OCI-M1 (cell line): ENCODE results near the gene EFHB.
"Not testable (repeated sequence)": the region's sequence is repeated elsewhere in the genome, so short reads cannot be mapped to it uniquely, and the experiment has no call there.

Experiments used
- DNase-seq: peaks from one replicate; lab custom pipeline; 2025; lab: John Stamatoyannopoulos, UW

The EFHB gene

DNA sequence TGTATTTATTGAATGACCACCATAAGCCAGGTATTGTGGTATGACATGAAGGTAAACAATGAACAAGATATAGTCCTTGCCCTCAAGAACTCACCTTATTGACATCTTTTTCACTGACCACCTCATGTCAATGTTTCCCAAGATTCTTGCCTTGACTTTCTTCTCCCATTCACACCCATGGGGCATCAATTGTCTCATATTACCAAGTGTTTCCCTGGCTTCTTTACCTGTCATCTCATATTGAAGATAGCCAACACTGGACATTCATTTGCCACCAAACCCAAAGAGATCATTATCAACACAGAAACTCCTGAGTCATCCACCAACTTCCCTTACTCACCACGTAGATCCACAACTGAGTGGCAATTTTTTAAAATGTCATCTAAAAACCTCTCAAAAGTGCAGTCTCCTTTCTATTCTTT, 2.2 kb downstream of the EFHB start:
- peak; percentile 56 for DNase-seq

DNA sequence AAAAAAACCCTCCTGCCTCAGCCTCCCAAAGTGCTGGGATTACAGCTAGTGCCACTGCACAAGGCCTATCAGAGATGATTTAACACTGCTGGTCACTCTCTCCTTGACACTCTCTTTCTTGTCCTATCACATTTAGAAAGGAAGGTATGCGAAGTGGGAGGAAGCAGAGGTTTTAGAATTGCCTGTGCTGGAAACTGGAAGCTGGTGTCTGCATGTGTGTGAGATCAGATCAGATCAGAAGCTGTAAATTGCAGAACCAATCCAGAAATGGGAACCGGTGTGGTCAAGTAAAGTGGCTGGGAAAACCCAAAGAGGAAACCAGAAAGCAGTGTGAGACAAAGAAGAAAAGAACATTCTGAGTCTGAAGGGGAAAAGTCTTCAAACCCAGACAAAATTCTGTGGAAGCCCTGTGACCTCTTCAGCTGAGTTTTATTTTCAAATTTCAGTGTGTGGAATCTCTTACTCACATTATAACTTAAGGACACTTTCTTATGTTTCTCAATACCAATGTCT, 2.8 kb downstream of the EFHB start:
- DNase-seq, result peak; percentile 90

DNA sequence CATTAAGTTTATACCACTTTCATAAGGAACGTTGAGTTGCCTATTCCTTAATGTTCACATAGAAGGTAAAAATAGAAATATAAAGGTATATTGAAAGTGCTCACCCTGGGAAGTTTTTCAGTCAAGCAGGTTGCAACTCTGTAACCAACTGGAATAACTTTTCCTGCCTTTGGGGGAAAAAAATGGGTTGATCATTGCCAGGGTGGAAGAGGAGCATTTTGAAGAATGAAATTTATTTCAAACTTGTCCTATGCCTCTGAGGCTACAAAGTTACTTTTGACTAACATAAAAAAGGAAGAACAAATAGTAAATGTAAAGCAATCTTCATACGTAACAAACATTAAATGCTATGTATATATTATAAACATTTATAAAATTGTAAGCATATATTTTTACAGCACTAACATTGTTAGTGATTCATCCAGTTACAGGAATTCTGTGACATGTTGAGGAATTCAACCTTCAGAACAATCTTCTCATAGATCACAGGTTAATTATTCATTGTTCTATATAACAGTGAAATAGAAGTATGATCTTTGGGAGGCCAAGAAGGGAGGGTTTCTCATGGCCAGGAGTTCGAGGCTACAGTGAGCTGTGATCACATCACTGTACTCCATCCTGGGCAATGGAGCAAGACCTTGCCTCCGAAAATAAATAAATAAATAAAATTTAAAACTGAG, 13.5 kb downstream of the EFHB start:
- DNase-seq, result no peak

DNA sequence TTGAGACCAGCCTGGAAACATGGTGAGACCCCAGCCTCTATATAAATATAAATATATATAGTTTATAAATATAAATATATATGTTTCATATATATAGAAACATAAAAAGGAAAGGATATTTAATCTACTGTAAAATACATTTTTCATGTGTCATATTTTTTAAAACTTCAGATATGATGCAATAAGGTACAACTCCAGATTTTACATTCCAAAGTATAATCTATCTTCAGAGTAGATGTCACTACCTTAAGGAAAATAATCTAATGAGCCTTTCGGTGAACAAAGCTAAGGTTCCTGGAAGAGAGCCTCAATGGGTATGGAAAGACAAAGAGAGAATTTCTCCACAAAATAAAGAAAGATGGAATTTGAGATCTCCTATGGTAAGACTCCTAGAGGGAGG, 16.9 kb downstream of the EFHB start:
- DNase-seq, result no peak

DNA sequence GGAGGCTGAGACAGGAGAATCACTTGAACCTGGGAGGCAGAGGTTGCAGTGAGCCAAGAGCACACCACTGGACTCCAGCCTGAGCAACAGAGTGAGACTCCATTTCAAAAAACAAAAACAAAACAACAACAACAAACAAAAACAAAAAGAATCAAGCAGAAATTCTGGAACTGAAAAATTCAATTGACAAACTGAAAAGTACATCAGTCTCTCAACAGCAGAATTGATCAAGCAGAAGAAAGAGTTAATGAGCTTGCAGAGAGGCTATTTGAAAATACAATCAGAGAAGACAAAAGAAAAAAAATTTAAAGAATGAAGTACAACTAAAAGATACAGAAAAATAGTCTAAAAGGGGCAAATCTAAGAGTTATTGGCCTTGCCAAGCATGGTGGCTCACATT, 22.6 kb downstream of the EFHB start:
- no peak for DNase-seq

DNA sequence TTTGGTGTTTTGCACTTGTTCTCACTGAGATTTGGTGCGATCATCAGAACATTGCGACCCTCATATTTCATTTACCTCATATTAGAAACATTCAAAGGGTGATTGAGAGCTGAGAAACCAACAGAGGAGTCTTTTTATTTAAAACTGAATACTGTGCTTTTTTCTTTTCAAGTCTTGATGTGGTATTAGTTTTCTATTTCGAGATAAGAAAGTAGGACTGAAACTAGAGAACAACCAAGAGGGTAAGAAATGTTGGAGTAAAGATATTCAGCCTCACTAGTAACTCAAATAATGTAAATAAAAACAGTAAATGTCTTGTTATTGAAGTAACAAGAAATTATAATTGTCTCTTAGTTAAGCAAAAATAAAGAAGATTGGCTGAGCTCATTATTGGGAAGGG, 26.5 kb downstream of the EFHB start:
- no peak for DNase-seq

DNA sequence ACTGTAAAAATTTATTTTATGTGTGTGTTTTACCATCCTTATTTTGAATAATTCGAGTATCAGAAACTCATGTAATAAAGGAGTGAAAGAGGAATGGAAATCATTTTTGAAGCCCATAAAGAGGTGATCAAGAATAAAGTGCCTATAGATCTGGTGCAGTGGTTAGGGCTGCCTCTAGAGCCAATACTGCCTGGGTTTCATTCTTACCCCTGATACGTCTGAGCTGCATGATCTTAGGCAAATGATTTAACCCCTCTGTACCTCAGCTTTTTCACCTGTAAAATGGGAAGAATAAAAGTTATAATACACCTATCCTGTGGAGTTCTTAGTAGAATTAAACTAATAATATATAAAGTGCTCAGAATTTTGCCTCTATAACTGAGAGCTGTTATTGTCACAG, 30.4 kb downstream of the EFHB start:
- no peak for DNase-seq

DNA sequence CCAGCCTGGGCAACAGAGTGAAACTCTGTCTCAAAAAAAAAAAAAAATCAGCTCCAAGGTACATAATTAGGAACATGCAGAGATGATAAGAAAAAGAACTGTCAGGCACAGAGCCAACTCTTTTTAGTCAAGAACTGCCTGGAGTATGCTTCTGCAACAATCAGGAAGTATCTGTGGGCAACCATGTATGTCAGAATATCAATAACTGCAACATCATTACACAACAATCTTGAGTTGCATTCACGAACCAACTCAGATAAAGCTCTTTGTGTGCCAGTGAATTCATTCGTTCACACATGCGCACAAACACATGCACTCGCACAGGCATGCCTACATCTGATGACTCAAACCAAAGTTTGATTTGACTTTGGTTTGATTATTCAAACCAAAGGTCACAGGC, 32.1 kb downstream of the EFHB start:
- DNase-seq, result peak; percentile 77

DNA sequence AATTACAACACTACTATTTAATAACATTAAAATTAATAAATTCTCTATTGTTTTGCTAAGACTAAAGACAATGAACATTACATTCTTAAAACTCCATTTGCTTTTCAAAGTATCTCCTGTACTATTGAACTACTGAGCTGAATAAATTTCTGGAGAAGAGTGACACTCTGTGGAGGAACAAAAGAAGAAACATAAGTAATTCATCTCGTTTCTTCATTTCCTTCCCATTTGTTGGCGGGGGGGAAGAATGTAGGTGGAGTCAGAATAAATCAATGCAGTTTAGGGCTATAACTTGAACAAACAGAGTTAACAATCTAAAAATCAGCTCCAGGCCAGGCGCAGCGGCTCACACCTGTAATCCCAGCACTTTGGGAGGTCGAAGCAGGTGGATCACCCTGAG, 32.7 kb downstream of the EFHB start:
- DNase-seq, result peak; percentile 28

DNA sequence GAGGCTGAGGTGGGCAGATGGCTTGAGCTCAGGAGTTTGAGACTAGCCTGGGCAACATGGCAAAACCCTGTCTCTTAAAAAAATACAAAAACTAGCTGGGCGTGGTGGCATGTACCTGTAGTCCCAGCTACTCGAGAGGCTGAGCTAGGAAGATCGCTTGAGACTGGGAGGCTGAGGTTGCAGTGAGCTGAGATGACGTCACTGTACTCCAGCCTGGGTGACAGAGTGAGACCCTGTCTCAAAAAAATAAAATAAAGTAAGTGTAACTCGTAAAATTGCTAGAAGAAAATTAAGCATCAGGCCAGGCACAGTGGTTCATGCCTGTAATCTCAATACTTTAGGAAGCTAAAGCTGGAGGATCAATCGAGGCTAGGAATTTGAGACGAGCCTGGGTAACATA, 34.2 kb downstream of the EFHB start:
- not testable (repeated sequence) for DNase-seq

DNA sequence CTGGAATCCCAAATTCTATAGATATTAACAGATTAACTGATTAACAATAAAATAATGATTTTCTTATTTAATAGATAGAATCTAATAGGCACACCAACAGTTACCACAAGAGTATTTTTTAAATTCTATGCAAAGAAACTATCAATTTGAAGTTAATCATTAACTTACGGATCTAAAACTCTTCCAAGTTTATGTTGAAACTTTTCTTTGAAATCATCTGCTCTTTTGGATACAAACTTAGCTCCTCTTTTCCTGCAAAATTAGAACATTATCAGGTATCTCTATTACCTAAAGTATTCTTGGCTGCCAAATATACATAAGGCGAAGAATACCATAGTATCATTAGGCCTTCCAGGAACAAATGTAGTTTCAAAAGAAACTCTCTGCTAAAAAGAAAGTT, 34.8 kb downstream of the EFHB start:
- no peak for DNase-seq

DNA sequence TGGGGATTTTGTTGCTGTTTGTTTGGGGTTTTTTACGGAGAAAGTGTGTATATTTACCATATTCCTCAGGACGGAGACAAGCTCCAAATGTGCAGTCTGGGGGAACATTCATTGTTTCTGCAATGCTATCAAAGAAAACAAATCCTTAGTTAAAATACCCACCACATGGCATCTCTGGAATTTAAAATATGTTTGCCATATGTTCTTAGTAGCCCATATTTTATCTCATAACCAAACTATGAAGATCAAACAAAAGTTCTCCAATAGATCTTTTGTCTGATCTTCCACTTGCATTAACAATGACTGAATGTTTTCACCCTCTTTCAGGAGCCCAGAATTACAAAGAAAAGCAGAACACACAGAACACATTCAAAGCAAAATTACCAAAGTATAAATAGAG, 35.3 kb downstream of the EFHB start:
- DNase-seq, result no peak

DNA sequence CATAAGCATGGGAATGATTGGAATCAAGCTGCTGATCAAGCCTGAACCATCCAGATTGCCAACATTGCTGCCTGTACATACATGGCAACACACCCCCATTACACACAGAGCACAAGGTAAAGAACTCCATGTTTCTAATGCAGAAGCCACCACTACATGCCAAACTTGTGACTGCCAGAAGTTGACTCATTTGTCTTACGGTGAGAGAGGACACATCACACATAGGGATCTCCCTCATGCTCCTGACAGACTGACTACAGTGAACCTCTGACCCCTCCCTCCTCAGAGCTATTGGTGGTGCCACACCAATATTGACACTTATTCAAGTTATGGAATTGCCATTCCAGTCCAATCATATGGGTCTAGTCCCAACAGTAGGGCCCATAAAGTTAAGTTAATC, 42.3 kb downstream of the EFHB start:
- no peak for DNase-seq

DNA sequence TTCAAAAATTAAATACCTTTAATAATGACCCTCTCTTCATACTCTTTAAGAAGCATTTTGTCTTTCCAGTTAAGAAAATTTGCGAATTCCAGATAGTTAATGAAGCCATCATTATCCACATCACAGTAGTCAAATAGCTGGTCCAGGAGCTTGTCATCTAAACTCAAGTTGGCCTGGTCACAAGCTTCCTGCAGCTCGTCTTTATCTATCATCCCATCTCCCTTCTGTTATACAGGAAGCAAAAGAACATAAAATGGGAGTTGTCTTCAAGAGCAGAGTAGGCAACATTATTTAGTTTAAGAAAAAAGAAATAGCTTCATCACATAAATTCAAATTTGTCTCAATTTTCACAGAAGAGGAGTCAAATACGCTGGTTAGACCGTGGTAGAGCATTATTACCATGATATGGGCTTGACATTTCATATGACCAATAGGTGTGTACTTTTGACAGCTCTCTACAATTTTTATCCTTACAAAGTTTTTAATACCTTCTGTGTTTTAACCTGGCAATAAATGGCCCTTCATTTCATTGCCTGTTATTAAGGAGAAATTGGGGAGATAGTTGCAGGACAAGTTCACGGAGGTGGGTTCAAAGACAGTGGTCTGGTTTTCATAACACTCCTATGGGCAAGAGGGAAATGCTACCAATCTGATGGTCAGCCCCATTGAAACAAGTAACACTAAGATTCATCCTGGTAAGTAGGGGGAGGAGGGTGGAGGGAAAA, 45.4 kb downstream of the EFHB start:
- no peak for DNase-seq

DNA sequence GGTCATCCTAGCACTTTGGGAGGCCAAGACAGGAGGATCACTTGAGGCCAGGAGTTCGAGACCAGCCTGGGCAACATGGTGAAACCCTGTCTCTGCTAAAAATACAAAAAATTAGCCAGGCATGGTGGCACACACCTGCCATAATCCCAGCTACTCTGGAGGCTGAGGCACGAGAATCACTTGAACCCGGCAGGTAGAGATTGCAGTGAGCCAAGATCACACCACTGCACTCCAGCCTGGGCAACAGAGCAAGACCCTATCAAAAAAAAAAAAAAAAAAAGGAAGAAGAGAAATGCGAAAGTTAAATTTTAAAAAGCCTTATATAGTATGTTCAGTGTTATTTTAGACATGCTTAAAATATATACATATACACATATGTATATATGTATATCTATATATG, 46.9 kb downstream of the EFHB start:
- DNase-seq, result not testable (repeated sequence)

DNA sequence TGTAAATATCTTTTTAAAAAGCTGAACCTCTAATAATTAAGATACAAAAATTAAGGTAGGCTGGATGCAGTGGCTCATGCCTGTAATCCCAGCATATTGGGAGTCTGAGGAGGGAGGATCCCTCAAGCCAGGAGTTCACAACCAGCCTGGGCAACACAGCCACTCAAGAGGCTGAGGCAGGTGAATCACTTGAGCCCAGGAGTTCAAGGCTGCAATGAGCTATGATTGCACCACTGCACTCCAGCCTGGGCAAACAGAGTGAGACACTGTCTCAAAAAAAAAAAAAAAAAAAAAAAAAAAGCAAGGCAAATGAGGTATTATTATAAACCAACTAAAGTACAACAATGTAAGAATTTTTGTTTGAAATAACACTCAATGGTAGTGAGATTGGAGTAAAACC, 47.6 kb downstream of the EFHB start:
- DNase-seq, result no peak

DNA sequence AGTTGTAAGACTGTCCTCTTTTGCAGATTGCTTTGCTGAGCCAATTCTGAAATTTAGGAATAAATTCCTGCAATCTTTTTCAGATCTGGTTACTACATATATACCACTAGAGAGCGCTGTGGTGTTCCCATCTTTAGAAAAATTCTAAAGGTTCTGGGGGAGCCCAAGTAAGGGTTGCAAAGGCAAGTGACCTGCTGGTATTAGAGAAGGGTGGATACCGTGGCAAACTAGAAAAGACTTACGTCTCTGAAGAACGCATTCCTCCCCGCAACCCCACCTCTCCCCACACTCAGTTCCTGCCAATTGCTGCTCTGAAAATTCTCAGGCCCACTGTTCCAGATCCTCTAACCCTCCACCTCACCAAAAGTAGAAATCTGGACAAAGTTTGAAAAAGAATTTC, 48.5 kb downstream of the EFHB start:
- peak; percentile 61 for DNase-seq

DNA sequence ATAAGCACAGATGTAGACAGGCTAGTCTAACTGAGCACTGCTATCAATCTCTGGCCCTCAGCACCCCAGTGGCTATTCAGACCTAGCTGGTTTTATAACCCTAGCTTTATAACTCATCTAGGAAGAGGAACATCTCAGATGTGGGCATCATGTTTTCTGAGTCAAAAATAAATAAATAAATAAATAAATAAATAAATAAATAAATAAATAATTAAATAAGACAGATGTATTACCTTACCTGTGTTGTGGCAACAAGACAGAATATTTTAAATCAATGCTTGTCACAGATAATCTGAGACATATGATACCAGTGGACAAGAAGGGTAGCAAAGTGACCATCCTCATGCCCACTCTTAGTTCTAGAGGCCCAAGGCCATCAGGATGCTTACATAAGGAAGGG, 52.2 kb downstream of the EFHB start:
- no peak for DNase-seq

DNA sequence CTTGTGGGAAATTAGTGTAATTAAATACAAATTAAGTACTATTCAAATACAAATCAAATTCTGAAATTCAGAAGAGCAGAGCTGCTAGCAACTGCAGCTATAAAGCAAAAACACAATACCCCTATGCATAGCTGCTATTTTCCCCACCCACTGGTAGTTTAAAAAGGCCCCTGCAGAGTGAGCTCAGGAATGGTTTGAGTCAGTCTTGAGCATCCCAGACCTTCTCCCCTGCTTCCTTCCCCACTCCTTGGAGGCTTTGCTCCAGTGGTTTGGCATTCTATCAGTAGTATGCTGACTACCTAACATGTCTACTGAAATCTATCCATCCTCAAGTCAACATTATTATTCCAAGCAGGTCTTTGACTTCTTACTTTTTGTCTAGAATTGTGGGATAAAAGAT, 53.0 kb downstream of the EFHB start:
- DNase-seq, result no peak

DNA sequence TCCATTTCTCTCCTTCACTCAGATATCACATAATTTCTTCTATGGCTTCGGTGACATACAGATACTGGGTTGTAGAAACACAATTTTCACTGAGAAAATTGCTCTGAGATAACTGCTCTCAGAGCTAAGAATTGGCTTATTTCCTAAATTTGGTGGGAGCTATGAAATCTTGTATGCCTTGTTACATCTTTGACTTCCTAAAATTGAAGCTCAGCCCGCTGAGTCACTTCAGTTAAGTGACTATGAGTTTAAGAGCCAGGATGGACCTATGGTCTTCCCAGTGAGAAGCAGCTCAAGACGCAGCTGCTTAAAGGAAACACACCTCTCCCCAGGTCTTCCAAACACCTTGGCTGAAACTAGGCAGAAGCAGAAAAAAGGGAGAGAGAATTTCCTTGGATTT, 56.4 kb downstream of the EFHB start:
- peak; percentile 5 for DNase-seq

DNA sequence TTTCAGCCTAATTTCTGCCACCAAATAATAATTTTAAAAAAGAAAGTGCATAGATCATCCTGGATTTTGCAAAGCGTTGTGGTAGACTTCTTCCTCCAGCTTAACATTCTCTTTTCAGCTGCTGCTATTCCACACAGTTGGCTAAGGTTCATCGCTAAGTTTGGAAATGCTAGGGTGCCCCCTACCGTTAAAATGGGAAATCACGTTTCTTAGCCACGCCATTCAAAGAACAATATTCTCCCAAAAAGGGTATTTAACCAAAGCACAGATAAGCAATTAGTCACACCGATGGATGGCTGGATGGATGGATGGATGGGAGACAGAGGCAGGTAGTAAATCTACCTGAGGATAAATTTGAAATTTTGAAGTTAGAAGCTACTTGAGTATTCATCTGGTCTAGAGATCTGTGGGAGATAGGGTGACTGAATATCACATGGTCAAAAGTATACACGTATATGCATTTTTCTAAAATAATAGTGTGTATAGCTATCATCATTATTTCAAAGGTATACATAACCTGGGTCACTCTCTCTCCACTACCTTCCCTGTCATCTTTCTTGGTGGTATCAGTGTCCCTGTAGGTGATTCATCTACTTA, 67.2 kb downstream of the EFHB start:
- DNase-seq, result peak; percentile 84

DNA sequence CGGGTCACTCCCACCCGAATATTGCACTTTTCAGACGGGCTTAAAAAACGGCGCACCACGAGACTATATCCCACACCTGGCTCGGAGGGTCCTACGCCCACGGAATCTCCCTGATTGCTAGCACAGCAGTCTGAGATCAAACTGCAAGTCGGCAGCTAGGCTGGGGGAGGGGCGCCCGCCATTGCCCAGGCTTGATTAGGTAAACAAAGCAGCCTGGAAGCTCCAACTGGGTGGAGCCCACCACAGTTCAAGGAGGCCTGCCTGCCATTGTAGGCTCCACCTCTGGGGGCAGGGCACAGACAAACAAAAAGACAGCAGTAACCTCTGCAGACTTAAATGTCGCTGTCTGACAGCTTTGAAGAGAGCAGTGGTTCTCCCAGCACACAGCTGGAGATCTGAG, 78.7 kb downstream of the EFHB start:
- not testable (repeated sequence) for DNase-seq

DNA sequence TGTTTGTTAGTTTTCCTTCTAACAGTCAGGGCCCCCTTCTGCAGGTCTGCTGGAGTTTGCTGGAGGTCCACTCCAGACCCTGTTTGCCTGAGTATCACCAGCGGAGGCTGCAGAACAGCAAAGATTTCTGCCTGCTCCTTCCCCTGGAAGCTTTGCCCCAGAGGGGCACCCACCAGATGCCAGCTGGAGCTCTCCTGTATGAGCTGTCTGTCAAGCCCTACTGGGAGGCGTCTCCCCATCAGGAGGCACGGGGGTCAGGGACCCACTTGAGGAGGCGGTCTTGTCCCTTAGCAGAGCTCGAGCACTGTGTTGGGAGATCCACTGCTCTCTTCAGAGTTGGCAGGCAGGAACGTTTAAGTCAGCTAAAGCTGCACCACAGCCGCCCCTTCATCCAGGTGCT, 87.4 kb downstream of the EFHB start:
- DNase-seq, result not testable (repeated sequence)
